CD4-positive, alpha-beta T cell treated with Interleukin-4 for 4 hours (primary cell): ENCODE results near the gene DSCAM.

ENCODE experiments used
- DNase-seq: peaks from one replicate; pipeline ENCODE4 v3.0.0-alpha.2; 2020

Gene DSCAM

GRCh38 chr21:40765811-40766210 lies 81.1 kb downstream of the DSCAM start:
- no peak for DNase-seq

- DNase-seq: no peak
Observed at GRCh38 chr21:40760821-40761220, 86.1 kb downstream of the DSCAM start.

- DNase-seq: no peak
Observed at GRCh38 chr21:40759061-40759460, 87.9 kb downstream of the DSCAM start.

- DNase-seq: no peak
Observed at GRCh38 chr21:40757366-40757765, 89.6 kb downstream of the DSCAM start.

GRCh38 chr21:40754466-40754865 lies 92.5 kb downstream of the DSCAM start:
- DNase-seq: no peak

- DNase-seq: no peak
Observed at GRCh38 chr21:40753756-40754155, 93.2 kb downstream of the DSCAM start.

- no peak for DNase-seq
Observed at GRCh38 chr21:40752125-40752524, 94.8 kb downstream of the DSCAM start.

GRCh38 chr21:40751221-40751620 lies 95.7 kb downstream of the DSCAM start:
- DNase-seq: no peak

GRCh38 chr21:40736145-40736544 lies 110.8 kb downstream of the DSCAM start:
- DNase-seq: no peak

- no peak for DNase-seq
Observed at GRCh38 chr21:40733024-40733397, 113.9 kb downstream of the DSCAM start.

- no peak for DNase-seq
Observed at GRCh38 chr21:40732253-40733023, 114.5 kb downstream of the DSCAM start.

- DNase-seq: no peak
Observed at GRCh38 chr21:40731206-40731605, 115.8 kb downstream of the DSCAM start.

- DNase-seq: no peak
Observed at GRCh38 chr21:40730426-40730800, 116.5 kb downstream of the DSCAM start.

GRCh38 chr21:40729761-40730425 lies 117.1 kb downstream of the DSCAM start:
- no peak for DNase-seq

GRCh38 chr21:40723966-40724365 lies 123.0 kb downstream of the DSCAM start:
- no peak for DNase-seq

GRCh38 chr21:40723317-40723716 lies 123.6 kb downstream of the DSCAM start:
- no peak for DNase-seq

GRCh38 chr21:40719615-40720014 lies 127.3 kb downstream of the DSCAM start:
- DNase-seq: no peak

GRCh38 chr21:40717028-40717427 lies 129.9 kb downstream of the DSCAM start:
- DNase-seq: no peak

GRCh38 chr21:40714536-40714935 lies 132.4 kb downstream of the DSCAM start:
- DNase-seq: no peak

- DNase-seq: no peak
Observed at GRCh38 chr21:40707656-40708244, 139.2 kb downstream of the DSCAM start.

GRCh38 chr21:40706806-40707655 lies 139.9 kb downstream of the DSCAM start:
- DNase-seq: no peak

GRCh38 chr21:40706176-40706575 lies 140.8 kb downstream of the DSCAM start:
- no peak for DNase-seq

GRCh38 chr21:40704141-40704540 lies 142.8 kb downstream of the DSCAM start:
- DNase-seq: no peak
